AG08396 (cell line): ENCODE measurements around the gene ZBTB24.
A peak's percentile ranks its signal among the peaks of the same experiment; 100 is the strongest.
"Not testable (repeated sequence)": the region's sequence is repeated elsewhere in the genome, so short reads cannot be mapped to it uniquely, and the experiment has no call there.

ENCODE experiments used
- DNase-seq: peaks from one replicate; pipeline ENCODE4 v3.0.0; 2012; ENCODE audit warnings: low spot score, mixed read lengths

Gene ZBTB24

DNA sequence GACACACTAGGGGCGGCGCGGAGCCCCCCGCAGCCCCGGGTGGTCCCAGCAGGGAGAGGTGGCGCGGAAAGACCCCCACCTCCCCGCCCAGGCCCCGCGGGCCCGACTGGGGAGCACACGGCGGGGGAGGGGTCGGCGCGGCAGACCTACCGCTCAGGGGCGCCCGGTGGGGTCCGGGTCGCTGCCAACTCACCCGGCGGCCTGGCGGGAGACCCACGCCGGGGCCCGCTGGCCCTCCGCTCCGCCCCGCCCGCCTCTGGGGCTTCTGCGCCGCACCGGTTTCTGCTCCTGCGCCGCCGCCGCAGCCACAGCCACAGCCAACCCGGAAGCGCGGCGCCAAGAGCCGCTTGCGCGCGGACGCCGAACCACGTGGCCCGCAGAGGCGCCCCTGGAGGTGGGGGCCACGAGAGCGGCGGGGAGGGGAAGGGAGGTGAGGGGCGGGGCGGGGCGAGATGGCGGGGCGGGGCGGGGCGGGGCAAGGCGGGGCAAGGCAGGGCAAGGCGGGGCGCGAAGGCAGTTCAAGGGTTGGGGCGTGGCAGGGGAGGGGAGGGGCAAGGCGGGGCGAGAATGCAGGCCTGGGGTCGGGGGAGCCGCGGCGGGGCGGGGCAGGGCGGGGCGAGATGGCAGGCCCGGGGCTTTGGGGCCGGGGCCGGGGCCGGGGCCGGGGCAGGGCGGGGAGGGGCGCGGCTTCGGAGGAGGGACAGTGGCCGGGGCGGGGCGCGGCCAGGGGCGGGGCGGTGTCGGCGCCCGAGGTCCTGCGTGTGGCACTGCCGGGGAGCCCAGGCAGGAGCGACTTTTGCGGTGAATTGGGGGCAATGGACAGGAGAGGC, at the start of gene ZBTB24:
TSS of gene ZBTB24 (minus strand) at position 315 of the 830 bp plus-strand sequence. CDS start 1,193 bp downstream, outside the sequence.
- DNase-seq, result peak; percentile 95

DNA sequence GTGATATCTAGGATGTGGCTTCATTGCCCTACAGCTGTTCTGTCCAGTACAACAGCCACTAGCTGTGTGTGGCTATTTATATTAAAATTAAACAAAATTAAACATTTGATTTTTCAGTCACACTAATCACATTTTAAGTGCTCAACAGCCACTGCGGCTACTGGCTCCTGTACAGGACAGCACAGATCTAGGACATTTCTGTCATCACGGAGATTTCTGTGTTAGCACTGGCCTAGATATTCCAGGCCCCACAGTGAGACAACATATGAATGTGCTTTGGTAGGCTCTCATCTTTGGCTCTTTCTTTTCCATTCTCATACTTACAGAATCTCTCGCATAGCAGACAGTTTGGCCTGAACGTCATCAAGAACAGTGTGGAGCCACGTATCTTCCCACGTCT, 48.4 kb upstream of the ZBTB24 start:
- no peak for DNase-seq

DNA sequence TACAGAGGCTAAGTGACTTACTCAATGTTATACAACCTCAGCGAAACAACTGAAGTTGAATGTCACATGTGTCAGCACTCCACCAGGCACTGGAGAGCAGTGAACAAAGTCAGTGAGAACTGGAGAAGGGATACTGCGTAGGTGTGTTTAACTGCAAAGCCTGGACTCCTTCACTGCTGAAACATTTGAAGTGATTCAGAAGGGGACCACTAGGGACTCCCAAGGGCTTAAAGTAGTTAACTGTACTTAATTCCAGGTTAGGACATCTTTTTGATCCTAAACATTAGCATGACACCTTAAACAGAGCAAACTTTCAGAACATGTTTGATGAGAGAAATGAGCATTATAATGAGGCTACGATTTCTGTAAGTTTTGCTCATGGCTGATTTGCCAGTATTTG, 45.0 kb upstream of the ZBTB24 start:
- no peak for DNase-seq

DNA sequence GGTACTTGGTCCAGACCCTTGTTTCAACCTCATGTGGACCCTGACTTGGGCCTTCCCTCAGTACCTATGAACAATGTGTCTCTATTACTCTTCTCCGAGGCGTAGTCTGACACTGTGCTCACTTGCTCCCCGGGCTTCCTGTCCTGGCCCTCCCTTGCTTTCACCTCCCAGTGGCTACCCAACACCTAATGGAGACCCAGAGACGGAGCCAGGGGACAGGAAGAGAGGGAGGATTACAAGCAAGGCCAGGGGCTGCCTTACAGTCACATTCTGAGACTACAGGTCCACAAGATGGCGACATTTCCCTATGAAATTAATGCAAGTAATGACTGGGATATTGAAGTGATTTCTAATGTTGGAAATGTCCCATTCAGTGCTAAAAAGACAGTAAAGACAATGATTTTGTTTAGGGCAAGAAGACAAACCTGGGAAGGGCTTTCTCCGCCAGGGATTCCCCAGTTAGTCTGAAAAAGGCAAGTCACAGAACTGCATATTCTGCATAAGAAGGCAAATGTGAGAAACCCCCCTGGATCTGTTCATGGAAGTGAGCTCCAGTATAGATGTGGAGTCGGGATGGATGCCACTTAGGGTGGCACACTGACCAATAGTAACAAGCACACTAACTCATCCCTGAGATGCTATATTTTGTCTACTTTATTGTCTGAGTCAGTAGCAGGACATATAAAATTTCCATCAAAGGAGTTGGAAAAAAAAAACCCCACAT, 44.0 kb upstream of the ZBTB24 start:
- peak; percentile 43 for DNase-seq

DNA sequence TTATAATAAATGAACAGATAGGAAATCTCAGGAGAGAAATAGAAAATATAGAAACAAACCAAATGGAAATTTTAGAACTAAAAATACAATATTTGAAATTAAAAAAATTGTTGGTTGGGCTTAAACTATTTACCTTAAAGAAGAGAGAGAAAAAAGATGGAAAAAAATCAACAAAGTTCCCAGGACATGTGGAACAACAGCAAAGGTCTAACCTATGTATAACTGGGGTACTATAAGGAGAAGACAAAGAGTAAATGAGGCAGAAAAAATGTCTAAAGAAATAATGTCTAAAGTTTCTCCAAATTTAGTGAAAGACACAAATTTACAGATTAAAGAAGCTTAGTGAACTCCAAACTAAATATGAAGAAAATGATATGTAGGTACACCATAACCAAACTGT, 41.1 kb upstream of the ZBTB24 start:
- DNase-seq, result no peak

DNA sequence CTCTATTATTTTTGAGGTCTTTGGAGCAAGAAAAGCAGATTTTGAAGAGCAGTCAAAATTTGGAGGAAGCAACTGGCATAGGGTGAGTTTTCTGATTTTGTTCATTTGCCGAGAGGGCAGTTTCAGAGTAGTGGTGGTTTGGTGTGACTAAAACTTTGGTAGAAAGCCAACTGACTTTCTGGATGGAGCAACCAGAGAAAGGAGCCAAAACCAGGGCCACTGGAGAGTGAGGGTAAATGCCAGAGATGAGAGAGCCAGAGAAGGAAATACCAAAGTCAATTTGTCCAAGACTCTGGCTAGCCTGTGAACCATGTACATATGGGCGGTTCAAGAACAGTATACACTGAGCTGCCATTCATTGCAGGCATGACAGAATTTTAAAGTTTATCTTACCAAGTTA, 40.5 kb upstream of the ZBTB24 start:
- peak; percentile 47 for DNase-seq

GRCh38 chr6:109521080-109521479, 38.1 kb upstream of the ZBTB24 start:
- no peak for DNase-seq

GRCh38 chr6:109519647-109520046, 36.6 kb upstream of the ZBTB24 start:
- not testable (repeated sequence) for DNase-seq

DNA sequence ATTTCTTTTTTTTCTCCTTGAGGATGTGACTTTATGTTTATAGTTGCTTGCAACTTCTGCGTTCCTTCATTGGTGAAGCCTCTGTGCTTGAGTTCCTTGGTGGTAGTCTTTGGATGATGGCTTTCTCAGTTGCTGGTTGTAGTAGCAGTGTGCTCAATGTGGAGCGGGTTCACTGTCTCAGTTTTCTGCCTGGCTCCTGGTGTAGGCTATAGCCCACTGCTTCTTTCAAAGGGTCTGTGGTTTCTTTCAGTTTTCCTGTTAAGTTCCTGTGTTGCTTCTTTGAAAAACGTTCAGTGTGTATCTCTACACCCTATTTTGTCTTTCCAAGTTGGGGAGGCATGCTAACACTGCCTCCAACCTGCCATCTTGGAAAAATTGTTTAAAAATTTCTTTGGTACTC, 33.9 kb upstream of the ZBTB24 start:
- no peak for DNase-seq

- no peak for DNase-seq
These were observed 32.9 kb upstream of the ZBTB24 start for GRCh38 chr6:109515781-109516409.

DNA sequence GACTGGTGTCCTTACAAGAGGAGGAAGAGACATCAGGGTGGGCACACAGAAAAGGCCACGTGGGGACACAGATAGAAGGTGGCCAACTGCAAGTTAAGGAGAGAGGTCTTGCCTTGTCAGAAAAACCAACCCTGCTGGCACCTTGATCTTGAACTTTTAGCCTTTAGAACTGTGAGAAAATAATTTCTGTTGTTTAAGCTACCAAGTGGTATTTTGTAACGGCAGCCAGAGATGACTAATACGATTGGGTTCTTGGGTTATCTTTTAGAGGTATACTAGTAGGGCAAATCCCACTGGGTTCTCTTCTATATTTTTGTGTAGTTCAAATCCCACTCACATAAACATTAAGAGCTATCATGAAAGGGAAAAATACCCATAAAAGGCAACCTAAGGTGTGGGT, 31.9 kb upstream of the ZBTB24 start:
- no peak for DNase-seq

- DNase-seq, result no peak
These were observed 30.6 kb upstream of the ZBTB24 start for GRCh38 chr6:109513571-109514071.

DNA sequence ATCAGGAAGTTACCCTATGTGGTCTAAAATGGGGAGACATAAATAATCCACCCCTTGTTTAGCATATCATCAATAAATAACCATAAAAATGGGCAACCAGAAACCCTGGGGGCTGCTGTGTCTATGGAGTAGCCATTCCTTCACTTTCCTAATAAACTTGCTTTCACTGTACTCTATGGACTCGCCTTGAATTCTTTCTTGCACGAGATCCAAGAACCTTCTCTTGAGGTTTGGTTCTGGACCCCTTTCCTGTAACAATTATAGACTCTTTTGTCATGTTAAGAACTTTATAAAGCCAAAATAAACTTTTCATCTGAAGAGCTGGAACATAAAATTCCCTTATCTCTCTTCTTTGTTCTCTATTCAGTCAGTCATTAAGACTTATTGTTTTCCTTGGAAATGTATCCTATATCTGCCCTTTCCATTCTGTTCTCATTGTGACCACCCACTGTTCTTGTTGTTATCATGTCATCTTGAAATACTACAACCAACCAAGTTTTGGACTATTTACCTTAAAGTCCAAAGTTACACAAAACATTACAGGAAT, 29.3 kb upstream of the ZBTB24 start:
- DNase-seq, result no peak

- DNase-seq, result no peak
These were observed 28.8 kb upstream of the ZBTB24 start for GRCh38 chr6:109511832-109512231.

DNA sequence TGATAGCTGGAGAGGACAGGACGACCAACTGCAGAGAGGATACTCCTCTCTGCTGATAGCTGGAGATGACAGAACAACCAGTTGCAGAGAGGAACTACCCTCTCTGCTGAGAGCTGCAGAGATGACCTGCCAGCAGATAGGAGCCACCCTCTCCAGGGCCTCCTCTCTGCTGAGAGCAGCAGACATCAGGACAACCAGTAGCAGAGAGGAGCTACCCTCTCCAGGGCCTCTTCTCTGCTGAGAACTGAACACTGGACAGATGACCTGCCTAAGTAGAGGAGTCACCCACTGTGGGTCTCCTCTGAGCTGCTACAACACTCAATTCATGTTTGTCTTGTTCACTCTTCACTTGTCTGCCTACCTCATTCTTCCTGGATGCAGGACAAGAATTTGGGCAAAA, 27.3 kb upstream of the ZBTB24 start:
- DNase-seq, result no peak

GRCh38 chr6:109508166-109508860, 25.3 kb upstream of the ZBTB24 start:
- DNase-seq, result no peak

DNA sequence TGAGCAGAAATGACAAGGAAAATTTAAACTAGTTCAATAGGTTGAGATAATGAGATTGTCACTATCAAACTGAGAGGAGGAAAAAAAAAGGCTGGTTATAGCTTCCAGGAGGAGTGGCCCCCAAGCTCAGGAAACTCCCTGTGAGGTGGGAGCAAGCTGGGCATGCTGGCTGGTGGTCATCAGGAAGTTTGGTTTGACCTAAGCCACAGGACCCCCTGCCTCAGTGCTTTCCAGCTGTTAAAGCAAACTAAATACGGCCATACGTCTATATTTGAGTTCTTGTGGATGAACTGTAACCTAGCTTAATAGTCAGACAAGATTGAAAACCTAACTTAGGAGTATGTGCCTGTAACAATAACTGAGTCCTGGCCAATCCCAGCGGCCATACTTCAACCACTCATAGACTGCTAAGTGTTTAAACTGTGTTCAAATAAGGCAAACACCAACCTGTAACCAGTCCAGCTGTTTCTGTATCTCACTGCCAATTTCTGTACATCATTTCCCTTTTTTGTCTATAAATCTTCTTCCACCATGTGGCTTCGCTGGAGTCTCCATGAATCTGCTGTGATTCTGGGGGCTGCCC, 24.6 kb upstream of the ZBTB24 start:
- DNase-seq, result no peak

DNA sequence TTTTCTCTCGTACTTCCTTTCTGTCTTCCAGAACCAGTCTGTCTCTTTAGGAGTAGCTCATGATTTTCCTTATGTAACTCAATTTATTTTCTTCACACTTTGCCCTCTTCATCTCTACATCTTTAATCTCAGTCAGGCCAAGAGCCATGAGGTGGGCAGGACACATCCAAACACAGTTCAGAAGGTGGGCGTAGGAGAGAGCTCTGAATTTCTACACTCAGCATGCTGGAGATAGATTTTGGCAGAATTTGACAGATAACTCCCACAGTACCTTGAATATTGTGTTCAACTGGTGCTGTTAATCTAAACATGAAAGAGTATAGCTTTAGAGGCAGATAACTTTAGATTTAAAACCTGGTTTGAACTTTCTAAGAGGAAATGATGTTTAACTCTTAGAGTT, 23.8 kb upstream of the ZBTB24 start:
- no peak for DNase-seq

- DNase-seq, result no peak
These were observed 23.3 kb upstream of the ZBTB24 start for GRCh38 chr6:109506314-109506713.

- no peak for DNase-seq
These were observed 20.6 kb upstream of the ZBTB24 start for GRCh38 chr6:109503327-109504224.
